Lower leg skin (tissue), 4 donors: ENCODE data around the gene PPP1R9B. TPM values are rescaled to one million over a fixed set of nuclear protein-coding genes. Genes with fewer than 3 reads are reported as not detected.

Experiments
- DNase-seq, 2 donors: peaks; one replicate each; pipeline ENCODE4 v3.0.0-alpha.2; 2019; ENCODE audit warnings: low spot score in 2 of 2
- H3K4me3 ChIP-seq: fragments of 200-600 bp; sonication (generic); 2 replicates; pipeline ENCODE4 v1.5.1; 2017; ENCODE audit warnings: mild to moderate bottlenecking, low read depth; ENCODE audit not compliant: poor library complexity, severe bottlenecking
- CTCF ChIP-seq, 3 donors: fragments of 450-650 bp; IDR thresholded peaks; one replicate each; pipeline ENCODE4 v1.5.1; 2016; ENCODE audit warnings: antibody characterized with exemption in 3 of 3, mild to moderate bottlenecking in 3 of 3, moderate library complexity in 2 of 3
- POLR2A ChIP-seq, 2 donors: fragments of 450-650 bp; IDR thresholded peaks; one replicate each; pipeline ENCODE4 v1.6.1; 2016 to 2017; ENCODE audit warnings: antibody characterized with exemption in 2 of 2, mild to moderate bottlenecking in 1 of 2, moderate library complexity in 1 of 2
- WGBS, 2 donors: methylation state at CpG; one replicate each; pipeline ENCODE4 v1.1.5; 2018; 5-methylcytosine and 5-hydroxymethylcytosine counted together
- intact Hi-C: fragments of 100-400 bp; cut with DNase I; formaldehyde crosslinking; loops from one replicate; pipeline ENCODE4 v1.15.0; 2023; ENCODE audit warnings: low total_unique reads
- total RNA-seq, 4 donors: library from RNA; depleted of rRNA; stranded (reverse); fragments of >200 nt; gene quantifications; one replicate each; pipeline ENCODE4 v1.1.0, GENCODE V29; 2016

Gene PPP1R9B
- total RNA-seq, 4 donors from 2014 or later = 20.7 to 31.9 (median 29.5) TPM

GRCh38 chr17:50115756-50116155 lies 34.7 kb downstream of the PPP1R9B start:
- no peak overlapping the region for H3K4me3 ChIP-seq
- 75 to 76% methylated on average over 16 to 17 of the region's 17 CpGs for WGBS, 2 donors
- DNase-seq = no peak
- TF ChIP-seq POLR2A (IDR thresholded peaks at IDR 0.05) = no peak
- TF ChIP-seq CTCF (IDR thresholded peaks at IDR 0.05) = no peak
- intact Hi-C loops = no loop called here

- 11 to 23% methylated on average over 6 of the region's 6 CpGs for WGBS, 2 donors
- H3K4me3 ChIP-seq = no peak overlapping the region
- intact Hi-C loops = no loop called here
- no peak for DNase-seq
- TF ChIP-seq CTCF (IDR thresholded peaks at IDR 0.05) = no peak
Measured at GRCh38 chr17:50114849-50115357, 35.6 kb downstream of the PPP1R9B start.

GRCh38 chr17:50114401-50114800 lies 36.1 kb downstream of the PPP1R9B start:
- intact Hi-C loops = no loop called here
- no peak for DNase-seq
- no peak overlapping the region for H3K4me3 ChIP-seq
- WGBS, 2 donors = 86 to 95% methylated on average over 4 of the region's 4 CpGs
- TF ChIP-seq POLR2A (IDR thresholded peaks at IDR 0.05) (no peak), CTCF (IDR thresholded peaks at IDR 0.05) (no peak)

DNA sequence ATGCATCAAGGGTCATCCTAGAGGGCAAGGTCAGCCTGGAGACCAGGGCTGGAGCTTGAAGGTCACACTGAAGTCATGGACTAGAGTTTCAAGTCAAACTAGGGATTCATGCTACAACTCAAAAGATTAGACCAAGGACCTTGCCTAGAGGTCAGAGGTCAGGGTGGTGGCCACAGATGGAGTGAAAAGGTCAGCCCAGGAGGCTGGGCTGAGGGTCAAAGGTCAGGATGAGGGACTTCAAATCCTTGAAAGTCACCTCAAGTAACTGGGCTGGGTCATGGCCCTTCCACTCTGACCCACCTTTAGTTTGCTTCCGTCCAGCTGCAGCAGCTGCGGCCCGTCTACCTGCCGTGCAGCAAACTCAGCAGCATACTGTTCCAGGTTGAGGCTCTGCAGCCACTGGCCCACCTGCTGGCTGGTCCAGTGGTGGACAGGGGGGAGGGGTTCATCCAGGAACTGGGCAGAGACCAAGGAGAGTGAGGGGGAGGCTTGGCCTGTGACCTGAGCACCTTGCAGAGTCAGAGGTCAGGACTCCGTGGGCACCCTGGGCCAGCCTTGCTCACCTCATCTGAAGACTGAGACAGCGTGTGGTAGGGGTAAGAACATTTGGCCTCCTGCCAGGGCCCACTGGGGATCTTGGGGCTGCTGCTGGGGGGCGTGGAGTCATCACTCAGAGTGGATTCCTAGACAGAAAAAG lies 36.7 kb downstream of the PPP1R9B start:
- DNase-seq = no peak
- 73 to 81% methylated on average over 7 of the region's 7 CpGs for WGBS, 2 donors
- no peak overlapping the region for H3K4me3 ChIP-seq
- intact Hi-C loops = no loop called here
- TF ChIP-seq CTCF (IDR thresholded peaks at IDR 0.05) = no peak
- no peak for TF ChIP-seq POLR2A (IDR thresholded peaks at IDR 0.05)

GRCh38 chr17:50112694-50113093 lies 37.8 kb downstream of the PPP1R9B start:
- no peak for TF ChIP-seq CTCF (IDR thresholded peaks at IDR 0.05)
- no peak for TF ChIP-seq POLR2A (IDR thresholded peaks at IDR 0.05)
- no peak overlapping the region for H3K4me3 ChIP-seq
- intact Hi-C loops = no loop called here
- WGBS, 2 donors = 44 to 53% methylated on average over 16 to 17 of the region's 17 CpGs
- no peak for DNase-seq
